M059J (cell line): ENCODE results near the gene KLHDC7A. TPM values are rescaled to one million over a fixed set of nuclear protein-coding genes. Genes with fewer than 3 reads are reported as not detected.

ENCODE experiments used
- DNase-seq: peaks from one replicate; pipeline ENCODE4 v3.0.0-alpha.2; 2012; ENCODE audit warnings: low read depth
- total RNA-seq: library from RNA; depleted of rRNA; stranded (reverse); fragments of >200 nt; shearing (Covaris generic); gene quantifications from 2 replicates; pipeline ENCODE4 v1.2.3, GENCODE V29; 2014

The KLHDC7A gene
- total RNA-seq, 1 experiment from 2014 or later: 0.05 TPM

GRCh38 chr1:18473195-18473815 lies 7.4 kb upstream of the KLHDC7A start:
- DNase-seq: no peak

GRCh38 chr1:18474559-18475175 lies 6.1 kb upstream of the KLHDC7A start:
- no peak for DNase-seq

- no peak for DNase-seq
Measured at GRCh38 chr1:18475234-18475905, 5.4 kb upstream of the KLHDC7A start.

- DNase-seq: no peak
Measured at GRCh38 chr1:18479454-18479853, 1.3 kb upstream of the KLHDC7A start.

GRCh38 chr1:18481190-18481920 lies 625 bp downstream of the KLHDC7A start:
- DNase-seq: no peak

- DNase-seq: no peak
Measured at GRCh38 chr1:18481921-18482701, 1.4 kb downstream of the KLHDC7A start.

GRCh38 chr1:18482721-18483425 lies 2.1 kb downstream of the KLHDC7A start:
- no peak for DNase-seq

GRCh38 chr1:18484276-18484675 lies 3.5 kb downstream of the KLHDC7A start:
- no peak for DNase-seq

GRCh38 chr1:18484721-18485120 lies 4.0 kb downstream of the KLHDC7A start:
- no peak for DNase-seq

GRCh38 chr1:18485227-18485626 lies 4.5 kb downstream of the KLHDC7A start:
- no peak for DNase-seq

GRCh38 chr1:18486195-18486594 lies 5.5 kb downstream of the KLHDC7A start:
- no peak for DNase-seq

GRCh38 chr1:18489417-18490143 lies 8.8 kb downstream of the KLHDC7A start:
- DNase-seq: no peak

- no peak for DNase-seq
Measured at GRCh38 chr1:18491168-18491567, 10.4 kb downstream of the KLHDC7A start.

GRCh38 chr1:18494304-18494703 lies 13.6 kb downstream of the KLHDC7A start:
- no peak for DNase-seq

- no peak for DNase-seq
Measured at GRCh38 chr1:18495635-18496034, 14.9 kb downstream of the KLHDC7A start.

- no peak for DNase-seq
Measured at GRCh38 chr1:18496056-18496455, 15.3 kb downstream of the KLHDC7A start.

GRCh38 chr1:18496497-18497235 lies 15.9 kb downstream of the KLHDC7A start:
- no peak for DNase-seq

- DNase-seq: no peak
Measured at GRCh38 chr1:18501833-18502232, 21.1 kb downstream of the KLHDC7A start.

- no peak for DNase-seq
Measured at GRCh38 chr1:18504609-18505008, 23.9 kb downstream of the KLHDC7A start.

GRCh38 chr1:18505666-18506065 lies 24.9 kb downstream of the KLHDC7A start:
- DNase-seq: no peak
